Activated effector memory CD4-positive, alpha-beta T cell treated with anti-CD3 and anti-CD28 coated beads, Interleukin-2, amount 50 U/mL, for 16 hours (primary cell): ENCODE measurements around the gene TTC8.
"Not testable (repeated sequence)": the region's sequence is repeated elsewhere in the genome, so short reads cannot be mapped to it uniquely, and the experiment has no call there.

ENCODE experiments used
- DNase-seq: peaks from one replicate; pipeline ENCODE4 v3.0.0-alpha.2; 2020

TTC8 gene

DNA sequence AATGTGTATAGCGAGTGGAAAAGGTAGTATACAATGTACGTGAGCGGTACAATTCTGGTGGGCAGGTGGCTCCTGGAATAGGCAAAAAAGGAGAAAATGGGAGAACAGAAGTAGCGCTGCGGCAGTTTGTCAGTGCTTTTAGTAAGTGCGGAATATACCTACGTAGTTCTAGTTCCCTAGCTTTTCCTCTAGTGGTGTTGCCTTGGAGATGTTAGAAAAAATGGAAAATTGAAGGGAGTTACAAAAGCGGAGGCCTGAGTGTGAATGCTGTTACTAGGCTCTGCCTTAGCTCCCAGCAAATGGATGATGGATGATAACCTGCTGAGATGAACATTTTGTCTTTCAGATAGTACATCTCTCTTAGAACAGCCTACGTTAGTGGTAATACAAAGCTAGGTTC lies 1.1 kb downstream of the TTC8 start:
- no peak for DNase-seq

DNA sequence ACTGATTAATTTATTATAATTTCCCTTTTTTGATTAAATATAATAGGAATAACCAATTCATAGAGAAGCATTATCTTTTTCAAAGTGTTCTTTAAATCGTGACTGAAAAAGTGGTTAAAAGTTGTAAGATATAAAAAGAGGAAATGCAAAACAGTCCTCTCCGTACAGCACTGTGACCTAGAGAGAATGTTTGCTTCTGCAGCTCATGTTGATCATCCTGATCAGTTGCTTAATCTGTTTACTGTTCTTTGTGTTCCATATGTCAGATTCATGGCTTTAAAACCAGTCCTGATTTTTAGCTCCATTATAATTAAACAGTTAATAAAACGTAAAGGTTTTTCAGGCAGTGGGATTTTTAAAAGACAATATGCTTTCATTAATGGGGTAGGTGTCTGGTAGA lies 4.7 kb downstream of the TTC8 start:
- DNase-seq, result no peak

GRCh38 chr14:88829685-88830302 lies 5.3 kb downstream of the TTC8 start:
- DNase-seq, result no peak

DNA sequence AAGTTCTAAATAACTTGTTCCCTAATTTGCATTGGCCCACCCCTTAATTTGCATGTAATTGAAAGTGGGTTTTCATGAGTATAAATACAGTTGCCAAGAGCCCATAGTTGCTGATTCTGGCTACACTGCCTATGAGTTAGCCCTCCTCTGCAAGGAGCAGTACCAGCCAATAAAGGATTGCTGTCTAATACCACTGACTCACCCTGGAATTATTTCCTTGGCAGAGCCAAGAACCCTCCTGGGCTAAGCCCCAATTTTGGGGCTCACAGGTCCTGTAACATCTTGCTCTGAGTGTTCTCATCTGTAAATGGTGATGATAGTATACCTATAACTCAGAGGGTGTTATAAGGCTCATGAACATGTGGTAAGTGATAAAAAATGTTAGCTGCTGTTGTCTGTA lies 6.8 kb downstream of the TTC8 start:
- DNase-seq, result no peak

- DNase-seq, result no peak
Measured at GRCh38 chr14:88834883-88835431, 10.5 kb downstream of the TTC8 start.

DNA sequence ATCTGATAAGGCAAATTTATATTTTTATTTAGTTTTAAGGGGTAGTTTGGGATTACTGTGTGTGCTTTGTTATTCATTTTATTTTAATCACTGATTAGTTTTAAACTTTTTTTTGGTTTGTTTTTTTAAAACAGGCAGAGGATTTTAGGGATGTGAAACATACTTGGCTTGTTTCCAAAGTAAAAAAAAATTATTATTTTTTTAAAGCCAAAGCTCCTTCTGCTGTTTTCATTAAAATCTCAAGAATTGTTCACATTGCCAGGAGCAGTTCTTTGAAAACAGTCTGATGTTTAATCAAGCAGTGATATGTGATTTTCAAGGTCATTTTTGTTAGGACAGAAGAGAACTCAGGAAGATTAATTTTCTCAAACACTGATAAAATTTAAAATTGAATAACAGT lies 11.2 kb downstream of the TTC8 start:
- DNase-seq, result no peak

- DNase-seq, result no peak
Measured at GRCh38 chr14:88837495-88837894, 13.0 kb downstream of the TTC8 start.

DNA sequence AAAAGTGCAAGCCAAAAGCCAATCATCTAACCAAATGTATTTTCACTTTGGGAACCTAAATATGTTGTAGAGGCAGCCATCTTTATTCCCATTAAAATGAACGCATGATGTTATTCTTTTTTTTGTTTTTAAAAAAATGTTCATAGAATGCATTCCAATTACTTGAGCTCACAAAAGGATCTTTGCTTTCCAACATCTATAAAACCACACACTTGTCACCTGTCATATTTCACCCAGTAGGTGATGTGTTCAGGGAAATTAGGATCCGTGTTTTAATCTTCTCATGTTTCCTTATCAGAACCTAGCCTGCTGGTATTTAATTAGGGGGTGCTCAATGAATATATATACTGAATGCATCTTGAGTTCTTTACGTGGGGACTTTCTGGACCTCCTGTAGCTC lies 13.6 kb downstream of the TTC8 start:
- DNase-seq, result no peak

DNA sequence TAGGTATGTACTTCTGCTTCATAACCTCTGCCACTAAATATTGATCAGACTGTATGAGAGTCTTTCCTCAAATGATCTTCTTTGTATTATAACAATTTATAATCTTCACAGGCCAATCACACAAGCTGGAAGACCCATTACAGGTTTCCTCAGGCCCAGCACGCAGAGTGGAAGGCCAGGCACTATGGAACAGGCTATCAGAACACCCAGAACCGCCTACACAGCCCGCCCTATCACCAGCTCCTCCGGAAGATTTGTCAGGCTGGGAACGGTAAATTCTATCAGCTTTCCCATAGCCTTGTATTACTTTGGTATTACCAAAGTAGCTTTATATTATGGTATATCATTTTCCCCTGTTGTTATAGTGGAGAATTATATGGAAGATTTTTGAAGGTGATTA lies 16.5 kb downstream of the TTC8 start:
- no peak for DNase-seq

DNA sequence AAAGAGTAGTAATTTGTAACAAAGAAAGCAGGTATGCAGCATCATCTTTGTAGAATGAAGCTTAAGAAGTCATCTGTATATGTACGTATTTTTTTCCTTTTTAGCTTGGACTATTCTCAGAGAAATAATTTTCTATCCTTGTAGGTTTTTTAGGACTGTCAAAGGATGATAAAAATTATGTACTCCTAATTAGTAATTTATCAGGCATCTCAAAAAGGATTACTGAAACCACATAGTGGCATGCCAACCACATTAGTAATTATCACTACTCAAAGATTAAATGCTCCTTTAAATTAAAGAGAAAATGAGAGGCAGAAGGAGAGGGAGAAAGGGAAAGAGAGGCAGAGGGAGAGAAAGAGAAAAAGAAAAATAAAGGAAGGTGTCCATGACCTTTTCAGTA lies 17.3 kb downstream of the TTC8 start:
- DNase-seq, result no peak

GRCh38 chr14:88842414-88842813 lies 18.0 kb downstream of the TTC8 start:
- DNase-seq, result no peak

GRCh38 chr14:88844980-88845491 lies 20.6 kb downstream of the TTC8 start:
- DNase-seq, result no peak

GRCh38 chr14:88848571-88848970 lies 24.1 kb downstream of the TTC8 start:
- DNase-seq, result no peak

DNA sequence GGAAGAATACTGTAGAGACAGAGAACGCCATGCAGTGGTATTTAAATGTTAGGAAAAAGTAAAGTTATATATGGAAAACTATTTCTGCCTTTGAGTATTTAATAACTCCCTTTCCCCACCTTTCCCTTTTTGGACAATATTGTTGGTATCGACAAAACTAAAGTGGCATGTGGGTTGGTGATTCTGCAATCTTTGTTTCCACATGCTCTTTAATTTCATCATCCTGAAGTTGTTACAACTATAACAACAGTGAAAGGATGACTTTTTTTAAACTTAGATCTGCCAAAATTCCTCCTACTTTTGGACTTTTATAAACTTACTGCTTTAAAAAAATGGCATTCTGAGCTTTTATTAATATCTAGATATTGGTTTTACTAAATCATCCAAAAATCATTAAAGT lies 25.3 kb downstream of the TTC8 start:
- DNase-seq, result no peak

DNA sequence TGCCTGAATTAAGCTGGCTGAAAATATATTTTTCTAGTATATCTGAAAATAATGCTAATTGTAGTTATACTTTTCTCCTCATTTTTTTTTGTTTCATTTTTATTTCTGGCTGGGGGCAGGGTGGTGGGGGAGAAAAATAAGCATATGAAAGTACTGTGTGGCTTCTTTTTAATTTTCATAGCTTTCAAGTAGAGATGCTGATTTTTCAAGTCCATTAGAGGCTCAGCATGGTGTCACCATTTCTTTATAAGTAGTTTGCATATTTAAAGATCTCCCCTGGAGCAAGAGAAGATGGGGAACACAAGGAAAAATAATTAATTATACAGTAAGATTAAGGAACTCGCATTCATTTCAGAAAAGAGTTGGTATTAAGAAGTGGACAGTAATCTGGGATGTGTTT lies 27.1 kb downstream of the TTC8 start:
- no peak for DNase-seq

GRCh38 chr14:88852632-88853031 lies 28.2 kb downstream of the TTC8 start:
- no peak for DNase-seq

- DNase-seq, result no peak
Measured at GRCh38 chr14:88853129-88853528, 28.7 kb downstream of the TTC8 start.

DNA sequence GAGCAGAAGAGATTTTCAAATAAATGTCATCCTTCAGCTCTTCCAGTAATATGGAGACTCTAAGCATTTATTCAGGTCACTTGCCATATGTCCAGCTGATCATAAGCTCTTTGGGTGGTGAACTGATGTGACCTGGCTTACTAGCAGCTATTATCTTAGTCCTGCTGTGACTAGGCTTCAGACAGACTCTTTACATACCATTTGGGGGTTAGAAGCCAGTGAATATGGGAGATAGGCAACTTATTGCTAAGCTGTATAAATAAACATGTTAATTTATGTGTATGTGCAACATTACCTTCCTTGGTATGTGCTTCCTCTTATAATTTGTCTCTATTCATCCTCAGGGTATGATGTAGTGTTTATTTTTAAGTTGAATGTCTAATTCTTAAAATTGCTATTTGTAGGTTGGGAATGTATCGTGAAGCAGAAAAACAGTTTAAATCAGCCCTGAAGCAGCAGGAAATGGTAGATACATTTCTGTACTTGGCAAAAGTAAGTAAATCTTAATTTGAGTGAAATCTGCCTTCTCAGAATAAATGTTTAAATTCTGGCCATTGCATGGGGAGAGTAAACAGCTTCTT lies 32.4 kb downstream of the TTC8 start:
- no peak for DNase-seq

- DNase-seq, result not testable (repeated sequence)
Measured at GRCh38 chr14:88857861-88858260, 33.4 kb downstream of the TTC8 start.

- DNase-seq, result not testable (repeated sequence)
Measured at GRCh38 chr14:88859118-88859517, 34.7 kb downstream of the TTC8 start.

- no peak for DNase-seq
Measured at GRCh38 chr14:88863167-88863566, 38.7 kb downstream of the TTC8 start.

GRCh38 chr14:88864198-88864597 lies 39.7 kb downstream of the TTC8 start:
- no peak for DNase-seq

GRCh38 chr14:88866305-88866704 lies 41.9 kb downstream of the TTC8 start:
- DNase-seq, result no peak

GRCh38 chr14:88868558-88869159 lies 44.2 kb downstream of the TTC8 start:
- DNase-seq, result no peak
